Measurements from ENCODE around the gene STARD10.
"Not testable (repeated sequence)": the region's sequence is repeated elsewhere in the genome, so short reads cannot be mapped to it uniquely, and the experiment has no call there.

STARD10 gene

DNA sequence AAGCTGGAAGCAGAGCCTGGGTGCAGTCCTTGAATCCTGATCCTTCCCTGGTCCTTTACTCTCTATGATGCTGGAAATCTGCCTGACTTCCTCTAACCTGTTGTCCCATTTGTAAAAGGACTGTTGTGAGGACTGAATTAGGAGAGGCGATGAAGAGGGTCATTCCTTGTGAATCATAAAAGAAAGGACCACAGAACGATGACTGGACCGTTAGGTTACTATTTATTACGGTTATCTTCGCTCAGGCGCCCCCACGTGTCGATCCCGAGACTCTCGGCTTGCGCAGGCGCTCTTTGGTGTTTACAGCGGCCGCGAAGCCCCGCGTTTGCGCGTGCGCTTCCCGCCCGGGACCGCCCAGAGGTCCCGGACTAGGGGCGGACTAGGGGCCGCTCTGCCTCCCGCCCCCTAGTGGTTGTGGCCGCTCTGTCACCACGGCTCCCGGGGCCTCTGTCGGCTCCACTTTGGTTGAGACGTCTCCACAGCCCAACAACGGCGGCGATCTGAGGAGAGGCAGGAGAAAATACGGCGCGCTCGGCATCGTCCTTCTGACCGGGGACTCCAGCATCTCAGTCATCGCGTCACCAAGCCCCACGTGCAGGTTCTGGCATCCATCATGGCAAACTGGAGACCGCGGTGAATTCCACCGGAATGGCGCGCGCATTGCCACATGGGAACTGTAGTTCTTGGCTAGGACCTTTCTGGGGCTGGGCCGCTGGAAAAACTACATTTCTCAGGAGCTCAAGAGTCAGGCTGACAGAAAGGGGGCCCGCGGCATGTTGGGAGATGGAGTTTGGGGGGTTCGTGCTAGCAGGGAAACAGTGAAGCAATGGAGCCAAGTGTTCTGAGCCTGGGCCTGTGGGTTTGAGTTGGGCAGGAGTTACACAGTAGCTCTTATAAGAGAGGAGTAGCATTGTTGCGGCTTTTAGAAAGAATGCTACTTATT lies at the start of gene STARD10:
Gene STARD10, minus strand, starts transcription at position 623 of the 943 bp plus-strand sequence. CDS start 12,866 bp downstream, outside the sequence.
- DNase-seq: peak; percentile 96

DNA sequence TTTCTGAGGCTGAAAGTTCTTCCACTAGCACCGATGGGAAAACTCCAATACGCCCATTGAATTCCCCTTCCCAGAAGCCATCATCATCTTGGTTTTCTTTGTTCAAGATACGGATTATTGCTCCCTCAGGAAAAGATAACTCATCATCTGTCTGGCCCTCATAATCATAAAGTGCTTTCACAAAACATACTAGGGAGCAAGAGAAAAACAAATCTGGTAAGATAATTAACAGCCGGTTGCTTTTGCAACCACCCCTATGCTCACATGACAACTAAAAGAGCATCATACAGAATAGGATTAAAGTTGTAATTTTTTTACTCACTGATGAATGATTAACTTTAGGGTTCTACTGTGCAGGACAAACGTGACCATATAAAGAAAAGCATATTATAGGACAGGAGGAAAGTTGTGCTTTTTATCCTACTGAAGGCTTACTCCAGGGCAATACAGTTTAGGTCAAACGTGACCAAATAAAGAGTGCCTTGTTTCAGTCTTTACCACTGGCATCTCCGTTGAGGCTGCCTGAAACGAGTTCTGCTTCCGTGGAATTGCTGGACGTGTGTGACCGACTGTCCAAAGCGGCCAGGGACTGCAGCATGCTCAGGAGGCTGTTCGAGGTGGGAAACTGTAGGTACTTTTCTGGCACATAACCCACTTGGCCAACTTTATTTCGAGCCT lies 48.9 kb upstream of the STARD10 start:
- DNase-seq: no peak

GRCh38 chr11:72842126-72842525 lies 48.3 kb upstream of the STARD10 start:
- DNase-seq: no peak

DNA sequence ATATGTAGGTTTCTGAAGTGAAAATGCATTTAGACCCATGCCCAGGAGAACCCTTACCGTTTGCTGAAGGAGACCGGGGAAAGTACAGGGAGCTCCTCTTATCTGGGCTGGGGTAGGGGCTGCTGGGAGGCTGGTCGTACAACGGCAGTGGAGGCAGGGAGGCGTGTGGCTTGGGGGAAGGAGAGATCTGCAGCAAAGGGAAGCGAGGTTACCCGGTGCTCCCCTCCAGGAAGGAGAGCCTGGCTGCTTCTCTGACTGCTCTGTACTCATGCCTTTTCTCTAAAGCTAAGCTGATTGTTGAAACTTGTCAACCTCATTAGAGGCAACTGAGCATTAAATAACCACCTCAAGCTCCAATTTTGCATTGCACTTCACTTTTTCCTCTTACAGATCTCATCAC lies 47.5 kb upstream of the STARD10 start:
- DNase-seq: no peak

- DNase-seq: peak; percentile 82
Measured at GRCh38 chr11:72840780-72841179, 46.9 kb upstream of the STARD10 start.

DNA sequence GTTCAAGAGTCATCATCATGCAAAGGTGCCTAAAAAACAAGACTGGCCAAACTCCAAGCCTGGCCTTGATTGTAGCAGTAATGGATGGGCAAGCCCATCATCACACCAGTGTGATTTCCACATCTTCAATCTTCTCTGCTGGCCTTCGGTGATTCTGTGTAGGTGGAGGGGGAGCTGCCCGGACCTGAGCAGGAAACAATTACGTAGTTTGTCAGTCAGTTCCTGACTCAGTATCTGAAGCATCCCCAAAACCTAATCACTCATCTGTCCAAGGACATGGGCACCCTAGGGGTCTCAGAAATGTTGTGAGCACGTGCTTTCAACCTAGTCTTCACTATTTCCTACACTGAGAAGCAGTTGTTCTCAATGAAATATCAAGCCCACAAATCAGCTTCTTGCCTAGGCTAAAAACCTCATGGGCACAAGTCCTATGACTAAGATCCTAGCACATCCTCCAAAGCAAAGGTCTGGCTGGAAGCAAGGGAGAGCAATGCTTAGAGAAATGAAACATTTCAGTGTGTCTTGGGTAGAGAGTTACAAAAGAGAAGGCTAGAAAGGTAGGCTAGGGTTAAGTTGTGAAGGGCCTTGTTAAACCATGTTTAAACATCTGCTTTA lies 45.0 kb upstream of the STARD10 start:
- no peak for DNase-seq

- DNase-seq: no peak
Measured at GRCh38 chr11:72836111-72836510, 42.3 kb upstream of the STARD10 start.

DNA sequence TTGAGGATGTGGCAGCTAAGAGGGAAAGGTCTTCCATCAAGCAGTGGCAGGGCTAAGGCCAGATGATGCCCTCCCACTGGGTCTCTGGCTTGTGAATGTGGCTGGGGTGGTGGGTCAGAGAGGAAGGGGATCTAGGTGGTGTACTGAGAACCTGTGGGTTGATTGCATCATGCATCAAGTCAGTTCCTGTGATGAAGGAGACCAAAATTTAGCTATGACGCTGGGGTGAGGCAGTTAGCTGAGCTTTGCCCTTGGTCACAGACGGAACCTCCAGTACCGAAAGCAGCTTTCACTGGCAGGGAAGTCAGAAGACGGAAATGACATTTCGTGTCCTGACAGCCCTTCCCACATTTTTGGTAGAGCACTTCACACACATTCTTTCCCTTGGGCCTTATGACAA lies 41.1 kb upstream of the STARD10 start:
- DNase-seq: no peak

- DNase-seq: no peak
Measured at GRCh38 chr11:72833811-72834493, 40.1 kb upstream of the STARD10 start.

DNA sequence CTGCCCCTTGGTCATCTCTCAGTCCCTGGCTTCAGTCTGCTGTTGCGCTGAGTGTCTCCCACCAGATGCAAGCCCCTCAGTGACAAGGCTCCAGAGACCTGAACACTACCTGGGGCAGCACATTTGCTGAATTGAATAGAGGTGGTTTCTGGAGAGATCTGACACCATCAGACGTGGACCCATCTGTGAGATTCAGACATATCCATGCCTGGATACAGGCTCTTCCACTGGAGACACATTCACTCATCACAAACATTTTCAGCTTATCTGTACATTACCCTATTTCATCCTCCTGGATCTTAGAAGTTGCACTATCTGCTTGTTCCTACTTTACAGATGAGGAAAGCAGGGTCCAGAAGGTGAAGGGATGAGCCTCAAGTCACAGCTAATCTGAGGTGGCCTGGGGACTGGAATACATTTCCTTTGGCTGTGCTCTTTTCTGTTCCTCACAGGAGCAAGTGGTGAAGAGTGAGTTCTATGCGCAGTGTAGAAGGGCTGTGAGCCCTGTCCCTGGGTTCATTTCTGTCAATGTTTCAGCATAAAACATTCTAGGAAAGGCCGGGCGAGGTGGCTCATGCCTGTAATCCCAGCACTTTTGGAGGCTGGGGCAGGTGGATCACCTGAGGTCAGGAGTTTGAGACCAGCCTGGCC lies 39.4 kb upstream of the STARD10 start:
- no peak for DNase-seq

DNA sequence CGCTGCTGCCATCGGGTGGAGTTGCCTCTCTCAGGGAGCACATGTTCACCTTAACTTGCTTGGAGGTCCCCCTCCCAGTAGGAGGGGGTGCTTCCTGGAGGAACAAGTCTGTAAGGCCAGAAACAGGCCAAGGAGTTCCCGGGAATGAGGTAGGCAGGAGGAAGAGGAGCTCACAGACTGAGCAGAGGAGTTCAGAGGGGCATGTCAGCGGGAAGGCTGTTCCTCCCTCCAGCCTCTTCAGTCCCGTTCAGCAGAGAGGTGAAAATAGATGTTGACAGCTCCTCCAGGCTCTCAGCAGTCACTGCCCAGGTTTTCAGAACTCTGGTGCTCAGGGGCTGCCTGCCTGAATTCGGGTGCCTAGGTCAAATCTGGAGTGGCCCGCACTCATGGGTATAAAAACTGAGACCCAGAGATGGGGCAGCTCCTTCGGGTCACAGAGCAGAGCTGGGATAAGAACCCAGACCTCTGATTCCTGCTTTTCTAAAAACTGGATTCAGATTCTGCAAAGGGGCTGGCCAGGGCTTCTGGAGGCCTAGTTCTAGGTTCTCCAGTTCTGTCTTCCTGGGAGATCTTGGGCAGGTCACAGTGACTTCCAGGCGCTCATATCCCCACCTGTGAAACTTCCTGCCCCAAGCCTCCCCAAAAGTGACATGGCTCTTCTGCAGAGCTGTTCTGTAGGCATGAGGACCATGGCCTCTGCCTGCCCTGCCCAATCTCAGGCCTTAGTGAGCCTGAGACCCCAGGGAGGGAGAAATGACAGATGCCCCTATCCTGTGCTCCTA lies 38.6 kb upstream of the STARD10 start:
- no peak for DNase-seq

- peak; percentile 78 for DNase-seq
Measured at GRCh38 chr11:72831521-72832300, 37.9 kb upstream of the STARD10 start.

DNA sequence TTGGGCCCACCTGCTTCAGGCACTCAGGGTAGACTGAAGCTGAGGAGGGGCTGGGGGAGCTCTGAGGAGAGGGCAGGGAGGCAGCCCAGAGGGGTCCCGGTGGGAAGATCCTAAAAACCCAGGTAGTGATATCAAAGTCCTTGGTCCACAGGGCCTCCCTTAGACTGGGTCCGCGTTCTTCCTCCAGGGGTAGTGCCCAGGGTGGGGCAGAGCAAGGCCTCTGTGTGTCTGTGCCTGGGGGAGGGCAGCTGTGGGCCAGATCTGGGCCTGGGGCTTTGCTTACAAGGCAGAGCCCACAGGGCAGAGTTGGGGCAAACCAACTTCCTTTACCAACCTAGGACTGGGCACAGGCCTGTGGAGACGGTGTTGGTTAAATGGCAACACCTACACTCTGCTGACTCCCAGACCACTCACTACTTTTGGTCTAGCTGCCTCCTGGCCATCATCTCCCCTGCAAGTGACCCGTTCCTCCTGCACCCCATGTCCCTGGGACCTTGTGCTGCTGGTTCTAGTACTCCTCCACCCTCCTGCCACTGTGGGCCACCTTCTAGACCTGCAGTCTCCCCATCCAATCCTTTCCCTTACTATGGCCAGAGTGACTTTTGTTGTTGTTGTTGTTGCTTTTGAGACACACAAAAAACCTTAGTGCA lies 36.2 kb upstream of the STARD10 start:
- DNase-seq: no peak

DNA sequence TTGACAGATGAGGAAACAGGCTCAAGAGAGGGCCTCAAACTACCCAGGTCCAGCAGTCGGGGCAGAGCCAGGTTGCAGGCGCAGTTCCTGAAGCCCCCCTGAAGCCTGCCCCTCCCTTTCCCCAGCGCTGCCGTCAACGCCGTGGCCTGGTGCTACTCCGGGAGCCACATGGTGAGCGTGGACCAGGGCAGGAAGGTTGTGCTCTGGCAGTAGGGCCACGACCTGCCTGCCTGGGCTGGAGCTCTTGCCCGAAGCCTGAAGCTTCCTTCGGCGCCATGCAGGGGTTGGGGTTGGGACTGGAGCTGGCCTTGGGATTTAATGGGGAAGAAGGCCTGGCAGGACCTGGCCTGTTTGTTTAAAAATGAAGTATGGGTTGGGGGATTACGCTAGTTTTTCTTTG lies 35.3 kb upstream of the STARD10 start:
- no peak for DNase-seq

DNA sequence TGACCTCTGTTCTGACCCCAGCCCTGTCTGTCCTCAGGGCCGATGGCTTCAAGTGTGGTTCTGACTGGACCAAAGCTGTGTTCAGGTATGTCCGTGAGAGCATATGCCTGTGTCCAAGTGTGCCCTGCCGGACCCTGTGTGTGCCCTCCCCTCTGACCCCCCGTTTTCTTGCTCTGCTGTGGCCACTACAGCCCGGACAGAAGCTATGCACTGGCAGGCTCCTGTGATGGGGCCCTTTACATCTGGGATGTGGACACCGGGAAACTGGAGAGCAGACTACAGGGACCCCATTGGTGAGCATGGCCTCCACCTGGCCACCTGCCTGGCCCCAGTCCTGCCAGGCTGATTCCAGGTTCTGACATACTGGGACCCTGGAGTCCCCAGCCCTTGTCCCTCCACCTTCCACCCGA lies 34.9 kb upstream of the STARD10 start:
- no peak for DNase-seq

DNA sequence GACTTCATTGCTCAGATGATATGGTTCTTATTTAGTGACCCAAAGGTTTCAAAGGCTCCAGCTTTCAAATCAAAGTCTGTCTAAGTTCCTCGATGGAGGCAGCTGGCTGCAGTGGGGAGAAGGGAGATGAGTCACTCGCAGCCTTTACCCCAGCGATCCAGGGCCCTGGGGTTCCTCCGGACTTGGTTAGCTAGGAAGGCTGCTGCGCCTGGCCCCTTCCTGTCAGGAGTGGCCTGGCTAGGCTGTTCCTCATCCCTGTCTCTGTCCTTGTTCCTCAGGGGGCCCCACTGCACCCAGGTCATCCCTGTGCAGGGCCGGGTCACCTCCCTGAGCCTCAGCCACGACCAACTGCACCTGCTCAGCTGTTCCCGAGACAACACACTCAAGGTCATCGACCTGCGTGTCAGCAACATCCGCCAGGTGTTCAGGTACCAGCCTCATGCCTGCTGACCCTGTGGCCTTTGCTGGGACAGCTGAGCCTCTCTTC lies 34.3 kb upstream of the STARD10 start:
- peak; percentile 44 for DNase-seq

DNA sequence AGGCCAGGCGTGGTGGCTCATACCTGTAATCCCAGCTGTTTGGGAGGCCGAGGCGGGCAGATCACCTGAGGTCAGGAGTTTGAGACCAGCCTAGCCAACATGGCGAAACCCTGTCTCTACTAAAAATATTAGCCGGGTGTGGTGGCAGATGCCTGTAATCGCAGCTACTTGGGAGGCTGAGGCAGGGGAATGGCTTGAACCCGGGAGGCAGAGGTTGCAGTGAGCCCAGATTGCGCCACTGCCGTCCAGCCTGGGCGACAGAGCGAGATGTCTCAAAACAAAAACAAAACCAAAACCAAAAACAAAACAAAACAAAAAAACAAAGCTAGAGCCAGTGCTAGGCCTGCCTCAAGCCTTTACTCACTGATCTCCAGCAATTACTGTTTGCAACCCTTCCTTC lies 33.8 kb upstream of the STARD10 start:
- not testable (repeated sequence) for DNase-seq

- no peak for DNase-seq
Measured at GRCh38 chr11:72826942-72827480, 33.2 kb upstream of the STARD10 start.

GRCh38 chr11:72826191-72826941 lies 32.5 kb upstream of the STARD10 start:
- DNase-seq: no peak
